SHP77 (cell line): ENCODE data around the gene OSBPL5.

Source experiments
- DNase-seq, 2 experiments: peaks; one replicate each; lab custom pipeline; 2025; lab: John Stamatoyannopoulos, UW

Gene OSBPL5

GRCh38 chr11:3148255-3148989 is 16.7 kb downstream of the OSBPL5 start:
- DNase-seq = no peak

- DNase-seq = no peak
Measured at GRCh38 chr11:3147626-3148025, 17.5 kb downstream of the OSBPL5 start.

GRCh38 chr11:3147257-3147619 is 17.9 kb downstream of the OSBPL5 start:
- no peak for DNase-seq

- no peak for DNase-seq
Measured at GRCh38 chr11:3146612-3147256, 18.4 kb downstream of the OSBPL5 start.

- no peak for DNase-seq
Measured at GRCh38 chr11:3145206-3145520, 19.9 kb downstream of the OSBPL5 start.

- DNase-seq = no peak
Measured at GRCh38 chr11:3144296-3145205, 20.6 kb downstream of the OSBPL5 start.

GRCh38 chr11:3143136-3143880 is 21.8 kb downstream of the OSBPL5 start:
- no peak for DNase-seq

GRCh38 chr11:3140291-3140603 is 24.9 kb downstream of the OSBPL5 start:
- DNase-seq = no peak

- no peak for DNase-seq
Measured at GRCh38 chr11:3139481-3140290, 25.4 kb downstream of the OSBPL5 start.

- DNase-seq = no peak
Measured at GRCh38 chr11:3139086-3139440, 26.0 kb downstream of the OSBPL5 start.

GRCh38 chr11:3138178-3139085 is 26.7 kb downstream of the OSBPL5 start:
- no peak for DNase-seq

GRCh38 chr11:3137486-3138177 is 27.5 kb downstream of the OSBPL5 start:
- no peak for DNase-seq

GRCh38 chr11:3136546-3137455 is 28.3 kb downstream of the OSBPL5 start:
- no peak for DNase-seq

- DNase-seq = no peak
Measured at GRCh38 chr11:3135481-3136440, 29.3 kb downstream of the OSBPL5 start.

GRCh38 chr11:3134651-3135480 is 30.2 kb downstream of the OSBPL5 start:
- no peak for DNase-seq

GRCh38 chr11:3134218-3134621 is 30.9 kb downstream of the OSBPL5 start:
- no peak for DNase-seq
